ENCODE measurements around the gene STK32B. TPM values are rescaled to one million over a fixed set of nuclear protein-coding genes. Genes with fewer than 3 reads are reported as not detected.

Gene STK32B
- total and polyA plus RNA-seq, 9 of the 15 experiments (the other 6 are each of a cell fraction or from before 2014, with no cell fraction given): 0.03 to 0.20 (median 0.07) TPM; not detected in 2

GRCh38 chr4:5337731-5338130, 286.5 kb downstream of the STK32B start:
- H3K27ac ChIP-seq (ENCODE audit: extremely low read depth, low read depth, low read length): no peak overlapping the region
- no peak for FAIRE-seq
- no TSS peak for BruUV-seq (replicated peaks)
- no peak overlapping the region for H3K4me2 ChIP-seq (ENCODE audit: insufficient read depth, low read length)
- H3K27me3 ChIP-seq (ENCODE audit: control insufficient read depth in 2 of 2, insufficient read depth in 2 of 2, low read length in 2 of 2): no peaks in the 10 kb centered on the region
- no peaks in the 10 kb centered on the region for H3K4me1 ChIP-seq (replicated peaks in 1 of 2; ENCODE audit: control insufficient read depth in 2 of 2, insufficient read depth in 2 of 2, low read length in 2 of 2)
- no peaks in the 10 kb centered on the region for H3K9me1 ChIP-seq (ENCODE audit: control insufficient read depth, insufficient read depth, low read length)
- in situ Hi-C loops (cut with MboI) (no loop called here), intact Hi-C loops (cut with micrococcal nuclease) (no loop called here)
- TF ChIP-seq RAD21 (CRISPR knock-in tag; conservative IDR thresholded peaks at IDR 0.05 in 1 of 2, IDR thresholded peaks at IDR 0.05 in 1 of 2) (no peak), TBP (optimal IDR thresholded peaks at IDR 0.05; ENCODE audit: low read depth, low read length) (no peak), ZZZ3 (IDR thresholded peaks at IDR 0.05) (no peak), LARP7 (IDR thresholded peaks at IDR 0.05) (no peak), GATAD2B (IDR thresholded peaks at IDR 0.05; ENCODE audit: borderline replicate concordance) (no peak), CBFB (CRISPR knock-in tag; IDR thresholded peaks at IDR 0.05) (no peak), ZNF124 (CRISPR knock-in tag; IDR thresholded peaks at IDR 0.05) (no peak), SOX6 (IDR thresholded peaks at IDR 0.05) (no peak), PHB (CRISPR knock-in tag; IDR thresholded peaks at IDR 0.05) (no peak), CHAMP1 (IDR thresholded peaks at IDR 0.05) (no peak)
- H4K20me1 ChIP-seq (replicated peaks; ENCODE audit: control insufficient read depth, insufficient read depth, low read length): no peaks in the 10 kb centered on the region
- no peaks in the 10 kb centered on the region for H3K79me2 ChIP-seq (ENCODE audit: control insufficient read depth, insufficient read depth, low read length)
- H3K36me3 ChIP-seq (ENCODE audit: control insufficient read depth, insufficient read depth, low read length): no peaks in the 10 kb centered on the region
- no peak overlapping the region for H3K9ac ChIP-seq (ENCODE audit: insufficient read depth in 1 of 2, low read depth in 2 of 2, low read length in 2 of 2)
- POLR2A ChIA-PET: no interaction called here
- ATAC-seq: no peak
- no peak overlapping the region for H3K4me3 ChIP-seq
- H3K9me3 ChIP-seq (replicated peaks; ENCODE audit: control insufficient read depth, insufficient read depth, low read depth, low read length): no peaks in the 10 kb centered on the region
- no peak overlapping the region for H2AFZ ChIP-seq (ENCODE audit: low read depth, low read length)
- WGBS (ENCODE audit: insufficient coverage, low coverage, missing lambda C conversion rate): 0% methylated on average over 2 of the region's 2 CpGs
- no peak for DNase-seq (ENCODE audit: extremely low read depth in 1 of 4, low spot score in 3 of 4)
- CTCF ChIA-PET (ENCODE audit: low intra/inter-chr PET ratio): no interaction called here
